Neural cell (in vitro differentiated cells): Measurements from ENCODE around the gene TRIM46. TPM values are rescaled to one million over a fixed set of nuclear protein-coding genes. Genes with fewer than 3 reads are reported as not detected.
"Not testable (repeated sequence)": the region's sequence is repeated elsewhere in the genome, so short reads cannot be mapped to it uniquely, and the experiment has no call there.

Source experiments
- H2AFZ ChIP-seq: fragments of 200-600, 300-800 bp; sonication (generic), shearing (Covaris generic); 2 replicates; pipeline ENCODE4 v1.6.0; 2014; ENCODE audit warnings: low read depth, mild to moderate bottlenecking, antibody characterized with exemption, low read length, moderate library complexity
- H3F3A ChIP-seq: fragments of 200-600 bp; shearing (Covaris generic); 2 replicates; pipeline ENCODE4 v1.6.1; 2016; ENCODE audit warnings: mild to moderate bottlenecking, moderate library complexity, mixed read lengths, antibody characterized with exemption, low read length; ENCODE audit not compliant: insufficient read depth, poor library complexity, severe bottlenecking
- H3K27ac ChIP-seq: fragments of 200-600, 300-800 bp; sonication (generic), shearing (Covaris generic); 2 replicates; pipeline ENCODE4 v1.5.1; 2014; ENCODE audit warnings: mild to moderate bottlenecking, low read length, moderate library complexity
- H3K27me3 ChIP-seq: fragments of 300-800, 200-600 bp; sonication (generic), shearing (Covaris generic); 2 replicates; pipeline ENCODE4 v1.6.0; 2014; ENCODE audit warnings: mild to moderate bottlenecking, low read depth, low read length, moderate library complexity; ENCODE audit not compliant: insufficient read depth
- H3K36me3 ChIP-seq: fragments of 300-800, 200-600 bp; sonication (generic), shearing (Covaris generic); 2 replicates; pipeline ENCODE4 v1.5.1; 2014; ENCODE audit warnings: mild to moderate bottlenecking, antibody characterized with exemption, low read length, moderate library complexity; ENCODE audit not compliant: insufficient read depth
- H3K4me2 ChIP-seq: fragments of 300-800, 200-600 bp; sonication (generic), shearing (Covaris generic); 2 replicates; pipeline ENCODE4 v1.6.0; 2014; ENCODE audit warnings: mild to moderate bottlenecking, low read length
- H3K4me3 ChIP-seq: fragments of 300-800, 200-600 bp; sonication (generic), shearing (Covaris generic); 2 replicates; pipeline ENCODE4 v1.5.1; 2014; ENCODE audit warnings: mild to moderate bottlenecking, low read length, moderate library complexity
- H3K79me2 ChIP-seq: fragments of 200-600 bp; shearing (Covaris generic); replicated peaks from 2 replicates; pipeline ENCODE4 v1.6.0; 2014; ENCODE audit warnings: mild to moderate bottlenecking, low read length, moderate library complexity; ENCODE audit not compliant: insufficient read depth
- H3K9ac ChIP-seq: fragments of 300-800, 200-600 bp; sonication (generic), shearing (Covaris generic); 2 replicates; pipeline ENCODE4 v1.6.1; 2016; ENCODE audit warnings: mild to moderate bottlenecking, low read length, mixed read lengths
- H3K9me2 ChIP-seq: fragments of 200-600 bp; shearing (Covaris generic); 2 replicates; pipeline ENCODE4 v1.6.1; 2016; ENCODE audit warnings: mild to moderate bottlenecking, low read length, mixed read lengths; ENCODE audit not compliant: insufficient read depth
- H3K9me3 ChIP-seq: fragments of 200-600, 300-800 bp; sonication (generic), shearing (Covaris generic); 2 replicates; pipeline ENCODE4 v1.6.1; 2016; ENCODE audit warnings: mild to moderate bottlenecking, mixed run types, low read length, moderate library complexity, mixed read lengths
- H4K20me1 ChIP-seq: fragments of 200-600 bp; shearing (Covaris generic); 2 replicates; pipeline ENCODE4 v1.6.1; 2016; ENCODE audit warnings: mild to moderate bottlenecking, mixed run types; ENCODE audit not compliant: insufficient read depth
- EP300 ChIP-seq: fragments of 450-650 bp; conservative IDR thresholded peaks from 2 replicates; pipeline ENCODE4 v1.6.1; 2014; ENCODE audit warnings: antibody characterized with exemption, mild to moderate bottlenecking, moderate library complexity; ENCODE audit not compliant: poor library complexity, severe bottlenecking
- EZH2 ChIP-seq: fragments of 200-600, 300-800 bp; shearing (Covaris generic), sonication (generic); IDR thresholded peaks from 2 replicates; pipeline ENCODE4 v1.6.1; 2014; ENCODE audit warnings: antibody characterized with exemption, low read length, borderline replicate concordance, mild to moderate bottlenecking; ENCODE audit not compliant: insufficient read depth, poor library complexity, severe bottlenecking
- MXI1 ChIP-seq: fragments of 450-650 bp; conservative IDR thresholded peaks from 2 replicates; pipeline ENCODE4 v1.6.1; 2014; ENCODE audit warnings: antibody characterized with exemption, mild to moderate bottlenecking; ENCODE audit not compliant: poor library complexity, severe bottlenecking
- POLR2AphosphoS5 ChIP-seq: IDR thresholded peaks from 2 replicates; pipeline ENCODE4 v1.6.1; 2012
- RAD21 ChIP-seq: fragments of 450-650 bp; conservative IDR thresholded peaks from 2 replicates; pipeline ENCODE4 v1.6.1; 2014; ENCODE audit warnings: antibody characterized with exemption, mild to moderate bottlenecking, moderate library complexity
- SMC3 ChIP-seq: fragments of 450-650 bp; conservative IDR thresholded peaks from 2 replicates; pipeline ENCODE4 v1.6.1; 2014; ENCODE audit warnings: antibody characterized with exemption, mild to moderate bottlenecking, moderate library complexity; ENCODE audit not compliant: poor library complexity
- TAF1 ChIP-seq: IDR thresholded peaks from 2 replicates; pipeline ENCODE4 v1.6.1; 2012; ENCODE audit warnings: low read depth
- polyA plus RNA-seq: library from polyadenylated mRNA; depleted of rRNA; stranded (reverse); fragments of >200 nt; gene quantifications from 2 replicates; pipeline ENCODE4 v1.2.3, GENCODE V29; 2014
- TF ChIP-seq, protein P1 (sequence below): IDR thresholded peaks from 2 replicates; pipeline ENCODE4 v1.6.1; 2012; ENCODE audit warnings: borderline replicate concordance
- TF ChIP-seq, protein P2 (sequence below): fragments of 450-650 bp; IDR thresholded peaks from 2 replicates; pipeline ENCODE4 v1.5.1; 2014; ENCODE audit warnings: antibody characterized with exemption, mild to moderate bottlenecking, moderate library complexity; ENCODE audit not compliant: poor library complexity, severe bottlenecking

Gene TRIM46
- polyA plus RNA-seq, 1 donor from 2014 or later, result 31.5 TPM

DNA sequence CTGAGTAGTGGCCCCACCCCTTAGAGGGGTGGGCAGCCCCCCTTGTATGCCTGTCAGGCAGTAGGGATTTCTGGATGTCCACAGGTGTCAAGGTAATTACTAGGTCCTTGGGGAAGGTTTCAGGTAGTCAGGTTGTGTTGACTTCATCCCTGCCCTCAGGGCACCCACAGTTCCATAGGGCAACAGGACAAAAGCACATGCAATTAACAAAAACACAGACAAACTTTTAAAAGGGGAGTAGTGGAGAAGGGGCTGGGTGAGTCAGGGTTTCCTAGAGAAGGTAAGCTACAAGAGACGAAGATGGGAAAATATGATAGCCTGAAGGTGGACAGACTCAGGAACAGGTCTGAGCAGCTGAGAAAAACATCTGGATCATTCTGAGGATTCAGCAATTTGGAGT lies 14.7 kb upstream of the TRIM46 start:
- Histone ChIP-seq H4K20me1 (no peaks in the 10 kb centered on the region), H3F3A (no peaks in the 10 kb centered on the region), H2AFZ (no peak overlapping the region), H3K36me3 (no peaks in the 10 kb centered on the region), H3K4me2 (no peak overlapping the region), H3K9ac (no peak overlapping the region), H3K9me3 (no peaks in the 10 kb centered on the region), H3K27me3 (no peaks in the 10 kb centered on the region), H3K4me3 (no peak overlapping the region), H3K9me2 (no peaks in the 10 kb centered on the region), H3K27ac (no peak overlapping the region), H3K79me2 (no peaks in the 10 kb centered on the region)
- TF ChIP-seq POLR2AphosphoS5, result no peak
- TF ChIP-seq RAD21, result no peak
- TF ChIP-seq, protein P1, sequence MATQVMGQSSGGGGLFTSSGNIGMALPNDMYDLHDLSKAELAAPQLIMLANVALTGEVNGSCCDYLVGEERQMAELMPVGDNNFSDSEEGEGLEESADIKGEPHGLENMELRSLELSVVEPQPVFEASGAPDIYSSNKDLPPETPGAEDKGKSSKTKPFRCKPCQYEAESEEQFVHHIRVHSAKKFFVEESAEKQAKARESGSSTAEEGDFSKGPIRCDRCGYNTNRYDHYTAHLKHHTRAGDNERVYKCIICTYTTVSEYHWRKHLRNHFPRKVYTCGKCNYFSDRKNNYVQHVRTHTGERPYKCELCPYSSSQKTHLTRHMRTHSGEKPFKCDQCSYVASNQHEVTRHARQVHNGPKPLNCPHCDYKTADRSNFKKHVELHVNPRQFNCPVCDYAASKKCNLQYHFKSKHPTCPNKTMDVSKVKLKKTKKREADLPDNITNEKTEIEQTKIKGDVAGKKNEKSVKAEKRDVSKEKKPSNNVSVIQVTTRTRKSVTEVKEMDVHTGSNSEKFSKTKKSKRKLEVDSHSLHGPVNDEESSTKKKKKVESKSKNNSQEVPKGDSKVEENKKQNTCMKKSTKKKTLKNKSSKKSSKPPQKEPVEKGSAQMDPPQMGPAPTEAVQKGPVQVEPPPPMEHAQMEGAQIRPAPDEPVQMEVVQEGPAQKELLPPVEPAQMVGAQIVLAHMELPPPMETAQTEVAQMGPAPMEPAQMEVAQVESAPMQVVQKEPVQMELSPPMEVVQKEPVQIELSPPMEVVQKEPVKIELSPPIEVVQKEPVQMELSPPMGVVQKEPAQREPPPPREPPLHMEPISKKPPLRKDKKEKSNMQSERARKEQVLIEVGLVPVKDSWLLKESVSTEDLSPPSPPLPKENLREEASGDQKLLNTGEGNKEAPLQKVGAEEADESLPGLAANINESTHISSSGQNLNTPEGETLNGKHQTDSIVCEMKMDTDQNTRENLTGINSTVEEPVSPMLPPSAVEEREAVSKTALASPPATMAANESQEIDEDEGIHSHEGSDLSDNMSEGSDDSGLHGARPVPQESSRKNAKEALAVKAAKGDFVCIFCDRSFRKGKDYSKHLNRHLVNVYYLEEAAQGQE, result no peak
- TF ChIP-seq EP300, result no peak
- TF ChIP-seq, protein P2, sequence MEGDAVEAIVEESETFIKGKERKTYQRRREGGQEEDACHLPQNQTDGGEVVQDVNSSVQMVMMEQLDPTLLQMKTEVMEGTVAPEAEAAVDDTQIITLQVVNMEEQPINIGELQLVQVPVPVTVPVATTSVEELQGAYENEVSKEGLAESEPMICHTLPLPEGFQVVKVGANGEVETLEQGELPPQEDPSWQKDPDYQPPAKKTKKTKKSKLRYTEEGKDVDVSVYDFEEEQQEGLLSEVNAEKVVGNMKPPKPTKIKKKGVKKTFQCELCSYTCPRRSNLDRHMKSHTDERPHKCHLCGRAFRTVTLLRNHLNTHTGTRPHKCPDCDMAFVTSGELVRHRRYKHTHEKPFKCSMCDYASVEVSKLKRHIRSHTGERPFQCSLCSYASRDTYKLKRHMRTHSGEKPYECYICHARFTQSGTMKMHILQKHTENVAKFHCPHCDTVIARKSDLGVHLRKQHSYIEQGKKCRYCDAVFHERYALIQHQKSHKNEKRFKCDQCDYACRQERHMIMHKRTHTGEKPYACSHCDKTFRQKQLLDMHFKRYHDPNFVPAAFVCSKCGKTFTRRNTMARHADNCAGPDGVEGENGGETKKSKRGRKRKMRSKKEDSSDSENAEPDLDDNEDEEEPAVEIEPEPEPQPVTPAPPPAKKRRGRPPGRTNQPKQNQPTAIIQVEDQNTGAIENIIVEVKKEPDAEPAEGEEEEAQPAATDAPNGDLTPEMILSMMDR, result no peak
- no peak for TF ChIP-seq EZH2

DNA sequence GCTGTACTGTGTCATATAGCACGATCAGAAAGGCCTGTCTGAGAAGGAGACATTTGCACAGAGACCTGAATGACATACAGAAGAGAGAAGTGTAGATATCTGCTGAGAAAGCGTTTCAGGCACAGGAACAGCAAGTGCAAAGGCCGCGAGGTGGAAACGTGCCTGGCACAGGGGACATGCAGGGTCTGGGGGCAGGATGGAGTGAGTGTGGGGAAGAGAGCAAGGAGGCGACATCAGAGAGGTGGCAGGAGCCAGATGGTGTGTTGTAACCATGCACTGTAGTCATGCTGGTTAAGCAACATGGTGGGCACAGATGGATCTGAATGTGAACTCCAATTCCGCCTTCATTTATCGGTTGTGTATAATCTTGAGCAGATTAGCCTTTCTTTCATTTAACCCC lies 13.5 kb upstream of the TRIM46 start:
- no peaks in the 10 kb centered on the region for H3K9me3 ChIP-seq
- no peak overlapping the region for H3K9ac ChIP-seq
- no peak overlapping the region for H3K4me2 ChIP-seq
- H4K20me1 ChIP-seq, result no peaks in the 10 kb centered on the region
- H3K4me3 ChIP-seq, result no peak overlapping the region
- H3K36me3 ChIP-seq, result no peaks in the 10 kb centered on the region
- H3K27me3 ChIP-seq, result no peaks in the 10 kb centered on the region
- no peaks in the 10 kb centered on the region for H3K79me2 ChIP-seq
- H3K9me2 ChIP-seq, result no peaks in the 10 kb centered on the region
- TF ChIP-seq, protein P1, result no peak
- no peak for TF ChIP-seq EP300
- no peak for TF ChIP-seq POLR2AphosphoS5
- no peak for TF ChIP-seq TAF1
- TF ChIP-seq SMC3, result no peak
- no peak for TF ChIP-seq MXI1
- no peak overlapping the region for H3K27ac ChIP-seq
- no peaks in the 10 kb centered on the region for H3F3A ChIP-seq
- H2AFZ ChIP-seq, result no peak overlapping the region

DNA sequence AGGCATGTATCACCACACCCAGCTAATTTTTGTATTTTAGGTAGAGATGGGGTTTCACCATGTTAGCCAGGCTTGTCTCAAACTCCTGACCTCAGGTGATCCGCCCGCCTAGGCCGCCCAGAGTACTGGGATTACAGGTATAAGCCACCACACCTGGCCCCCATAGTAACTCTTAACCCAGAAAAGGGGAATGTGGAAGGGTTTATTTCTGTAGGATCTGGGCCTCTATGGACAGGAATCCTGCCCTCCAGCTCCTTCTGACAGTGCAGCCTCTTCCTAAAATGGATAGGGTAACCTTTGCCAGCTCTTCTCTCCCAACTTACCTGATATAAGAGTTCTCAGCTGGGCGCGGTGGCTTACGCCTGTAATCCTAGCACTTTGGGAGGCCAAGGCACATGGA lies 11.0 kb upstream of the TRIM46 start:
- H4K20me1 ChIP-seq, H3K36me3 ChIP-seq, H3K79me2 ChIP-seq, H3K4me3 ChIP-seq, H3K27ac ChIP-seq, H3K9me2 ChIP-seq, H3K4me2 ChIP-seq, H3F3A ChIP-seq, H2AFZ ChIP-seq, H3K9me3 ChIP-seq, H3K27me3 ChIP-seq, H3K9ac ChIP-seq: not testable (repeated sequence)

DNA sequence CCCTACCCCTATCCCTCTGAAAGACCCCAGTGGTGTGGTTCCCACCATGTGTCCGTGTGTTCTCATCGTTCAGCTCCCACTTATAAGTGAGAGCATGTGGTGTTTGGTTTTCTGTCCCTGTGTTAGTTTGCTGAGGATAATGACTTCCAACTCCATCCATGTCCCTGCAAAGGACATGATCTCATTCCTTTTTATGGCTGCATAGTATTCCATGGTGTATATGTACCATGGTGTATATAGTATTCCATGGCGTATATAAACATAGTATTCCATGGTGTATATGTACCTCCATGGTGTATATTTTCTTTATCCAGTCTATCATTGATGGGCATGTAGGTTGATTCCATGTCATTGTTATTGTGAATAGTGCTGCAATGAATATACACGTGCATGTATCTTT lies 9.9 kb upstream of the TRIM46 start:
- H3K27ac ChIP-seq, H4K20me1 ChIP-seq, H3K9ac ChIP-seq, H3K36me3 ChIP-seq, H3K27me3 ChIP-seq, H3F3A ChIP-seq, H3K9me3 ChIP-seq, H3K79me2 ChIP-seq, H3K9me2 ChIP-seq, H3K4me3 ChIP-seq, H2AFZ ChIP-seq, H3K4me2 ChIP-seq: not testable (repeated sequence)
